Thoracic aorta (tissue), 2 donors: ENCODE measurements around the gene EPS8. TPM values are rescaled to one million over a fixed set of nuclear protein-coding genes. Genes with fewer than 3 reads are reported as not detected.

ENCODE experiments used
- ATAC-seq: fragments of 150-250 bp; one replicate; pipeline ENCODE4 v1.8.0; 2017; ENCODE audit warnings: low read depth; ENCODE audit not compliant: insufficient number of reproducible peaks, low FRiP score
- DNase-seq: peaks from one replicate; pipeline ENCODE4 v3.0.0-alpha.2; 2020; ENCODE audit warnings: low spot score
- H3K27ac ChIP-seq, 2 donors: fragments of 200-600 bp; sonication (generic); 1 replicate in 1 of 2; 2 replicates in 1 of 2; pipeline ENCODE4 v1.5.1; 2016; ENCODE audit warnings: mild to moderate bottlenecking in 2 of 2, moderate library complexity in 2 of 2
- H3K27me3 ChIP-seq: fragments of 200-600 bp; sonication (generic); replicated peaks from 2 replicates; pipeline ENCODE4 v1.6.0; 2016; ENCODE audit warnings: mild to moderate bottlenecking; ENCODE audit not compliant: insufficient read depth
- H3K36me3 ChIP-seq: fragments of 200-600 bp; sonication (generic); one replicate; pipeline ENCODE4 v1.5.1; 2016
- H3K4me1 ChIP-seq, 2 donors: fragments of 200-600 bp; sonication (generic); 1 replicate in 1 of 2; 2 replicates in 1 of 2; pipeline versions ENCODE4 v1.5.1 to v1.6.0; 2016; ENCODE audit warnings: low read depth in 2 of 2, mild to moderate bottlenecking in 1 of 2; ENCODE audit not compliant: control insufficient read depth in 1 of 2
- H3K4me3 ChIP-seq: fragments of 200-600 bp; sonication (generic); 2 replicates; pipeline ENCODE4 v1.5.1; 2016; ENCODE audit warnings: mild to moderate bottlenecking
- H3K9me3 ChIP-seq: fragments of 200-600 bp; sonication (generic); 2 replicates; pipeline ENCODE4 v1.5.1; 2016
- total RNA-seq, 2 donors: library from RNA; depleted of rRNA; stranded (reverse); fragments of >200 nt; gene quantifications; one replicate each; pipeline versions ENCODE4 v1.1.0 to v1.2.3, GENCODE V29; 2016
- TF ChIP-seq, protein P1 (sequence below): fragments of 200-600 bp; sonication (generic); IDR thresholded peaks from one replicate; pipeline ENCODE4 v1.5.1; 2019; ENCODE audit warnings: antibody characterized with exemption

EPS8 gene
- total RNA-seq, 2 donors from 2014 or later: 139 to 188 TPM

DNA sequence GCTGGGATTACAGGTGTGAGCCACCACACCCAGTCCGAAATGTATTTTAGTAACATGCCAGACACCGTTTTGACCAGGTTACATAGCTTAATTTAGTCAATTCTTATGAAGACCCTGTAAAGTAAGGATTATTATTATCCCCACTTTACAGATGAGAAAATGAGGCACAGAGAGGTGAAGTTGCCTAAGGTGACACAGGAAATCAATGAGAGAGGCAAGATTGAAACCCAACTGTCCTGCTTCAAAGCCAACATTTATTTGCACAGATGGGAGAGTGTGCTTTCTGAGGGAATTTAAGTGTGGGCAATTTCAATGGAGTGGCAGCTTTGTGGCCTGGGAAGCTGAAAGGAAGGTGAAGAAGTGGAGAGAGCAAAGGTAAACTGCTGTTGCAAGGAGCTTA is 19.1 kb upstream of the EPS8 start:
- Histone ChIP-seq H3K27me3 (no peaks in the 10 kb centered on the region), H3K27ac (no peak overlapping the region), H3K4me3 (no peak overlapping the region), H3K4me1 (peaks cover 10 to 11% of the 10 kb centered on the region in 2 donors), H3K36me3 (no peaks in the 10 kb centered on the region), H3K9me3 (no peaks in the 10 kb centered on the region)
- ATAC-seq: no peak
- no peak for DNase-seq
- TF ChIP-seq, protein P1, sequence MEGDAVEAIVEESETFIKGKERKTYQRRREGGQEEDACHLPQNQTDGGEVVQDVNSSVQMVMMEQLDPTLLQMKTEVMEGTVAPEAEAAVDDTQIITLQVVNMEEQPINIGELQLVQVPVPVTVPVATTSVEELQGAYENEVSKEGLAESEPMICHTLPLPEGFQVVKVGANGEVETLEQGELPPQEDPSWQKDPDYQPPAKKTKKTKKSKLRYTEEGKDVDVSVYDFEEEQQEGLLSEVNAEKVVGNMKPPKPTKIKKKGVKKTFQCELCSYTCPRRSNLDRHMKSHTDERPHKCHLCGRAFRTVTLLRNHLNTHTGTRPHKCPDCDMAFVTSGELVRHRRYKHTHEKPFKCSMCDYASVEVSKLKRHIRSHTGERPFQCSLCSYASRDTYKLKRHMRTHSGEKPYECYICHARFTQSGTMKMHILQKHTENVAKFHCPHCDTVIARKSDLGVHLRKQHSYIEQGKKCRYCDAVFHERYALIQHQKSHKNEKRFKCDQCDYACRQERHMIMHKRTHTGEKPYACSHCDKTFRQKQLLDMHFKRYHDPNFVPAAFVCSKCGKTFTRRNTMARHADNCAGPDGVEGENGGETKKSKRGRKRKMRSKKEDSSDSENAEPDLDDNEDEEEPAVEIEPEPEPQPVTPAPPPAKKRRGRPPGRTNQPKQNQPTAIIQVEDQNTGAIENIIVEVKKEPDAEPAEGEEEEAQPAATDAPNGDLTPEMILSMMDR: no peak

DNA sequence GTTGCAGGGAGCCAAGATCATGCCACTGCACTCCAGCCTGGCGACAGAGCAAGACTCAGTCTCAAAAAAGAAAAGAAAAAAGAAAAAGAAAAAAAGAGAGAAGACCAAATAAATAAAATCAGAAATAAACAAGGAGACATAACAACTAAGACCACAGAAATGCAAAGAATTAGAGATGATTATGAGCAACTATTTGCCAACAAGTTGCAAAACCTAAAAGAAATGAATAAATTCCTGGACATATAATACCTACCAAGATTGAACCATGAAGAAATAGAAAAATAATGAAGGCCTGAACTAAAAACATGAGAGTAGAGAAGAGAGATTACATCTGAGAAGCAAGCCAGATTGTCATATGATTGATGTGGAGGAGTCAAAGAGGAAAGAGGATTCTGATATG is 17.6 kb upstream of the EPS8 start:
- DNase-seq (no peak), ATAC-seq (no peak)
- TF ChIP-seq, protein P1: no peak
- Histone ChIP-seq H3K9me3 (no peaks in the 10 kb centered on the region), H3K4me1 (peaks cover 10 to 11% of the 10 kb centered on the region in 2 donors), H3K27ac (no peak overlapping the region), H3K4me3 (no peak overlapping the region), H3K27me3 (no peaks in the 10 kb centered on the region), H3K36me3 (no peaks in the 10 kb centered on the region)

DNA sequence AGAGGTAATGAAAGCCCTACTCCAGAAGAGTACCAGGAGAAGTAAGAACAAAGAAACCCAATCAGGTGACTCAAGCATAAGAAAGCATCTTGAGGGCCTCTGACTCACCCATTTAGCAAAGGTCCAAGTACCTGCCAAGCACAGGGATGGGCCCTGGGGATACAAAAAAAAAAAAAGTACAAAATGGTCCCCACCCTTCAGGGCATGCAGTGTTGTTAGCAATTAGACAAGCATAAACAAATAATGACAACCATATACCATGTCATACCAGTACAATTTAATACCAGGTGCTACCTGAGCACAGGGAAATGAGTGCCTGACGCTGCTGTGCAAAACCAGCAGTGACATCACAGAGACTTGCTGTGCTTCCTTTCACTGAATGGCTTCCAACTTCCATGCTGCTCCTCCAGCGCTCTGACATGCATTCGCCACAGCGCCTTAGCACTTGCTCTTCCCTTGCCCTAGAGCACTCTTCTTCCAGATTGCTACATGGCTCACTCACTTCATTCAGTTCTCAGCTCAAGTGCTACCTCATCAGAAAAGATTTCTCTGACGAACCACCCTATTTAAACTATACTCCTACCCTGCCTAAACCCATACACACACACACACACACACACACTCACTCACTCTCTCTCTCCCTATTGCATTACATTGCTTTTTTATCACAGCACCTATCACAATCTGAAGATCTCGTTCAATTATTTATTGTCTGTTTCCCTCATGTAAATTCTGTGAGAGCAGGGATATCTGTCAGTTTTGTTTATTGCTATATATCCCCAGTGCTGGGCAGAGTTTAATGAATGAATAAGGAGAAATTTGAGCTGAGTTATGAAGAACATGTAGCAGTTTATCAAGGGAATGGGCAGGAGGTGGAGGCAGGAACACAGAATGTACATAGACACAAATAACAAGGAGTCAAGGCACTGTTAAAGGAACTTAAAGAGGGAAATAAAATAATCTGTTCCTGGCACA is 12.9 kb upstream of the EPS8 start:
- no peaks in the 10 kb centered on the region for H3K27me3 ChIP-seq
- DNase-seq (no peak), ATAC-seq (no peak)
- H3K36me3 ChIP-seq: no peaks in the 10 kb centered on the region
- TF ChIP-seq, protein P1: no peak
- no peaks in the 10 kb centered on the region for H3K9me3 ChIP-seq
- H3K4me1 ChIP-seq: peaks cover 0 to 6% of the 10 kb centered on the region in 2 donors
- H3K27ac ChIP-seq: no peak overlapping the region
- H3K4me3 ChIP-seq: no peak overlapping the region

DNA sequence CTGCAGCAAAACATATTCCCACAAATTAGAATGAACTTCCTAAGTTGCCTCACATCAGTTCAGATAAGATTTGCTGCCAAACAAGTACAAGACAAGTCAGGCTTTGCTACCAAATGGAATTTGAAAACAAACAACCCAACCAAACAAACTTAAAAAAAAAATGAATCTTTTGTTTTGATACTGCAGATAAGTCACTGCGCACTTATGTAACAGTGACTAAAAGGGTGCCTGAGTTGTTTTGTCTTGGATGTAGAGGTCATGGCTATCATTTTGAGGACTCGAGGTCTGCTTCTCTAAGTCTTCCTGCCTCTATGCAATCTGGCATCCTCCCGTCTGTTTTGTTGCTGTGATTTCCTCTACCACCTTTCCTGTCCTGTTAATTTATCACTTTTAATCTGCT is 11.1 kb upstream of the EPS8 start:
- TF ChIP-seq, protein P1: no peak
- Histone ChIP-seq H3K36me3 (no peaks in the 10 kb centered on the region), H3K27ac (no peak overlapping the region), H3K27me3 (no peaks in the 10 kb centered on the region), H3K4me1 (peaks cover 0 to 6% of the 10 kb centered on the region in 2 donors), H3K4me3 (no peak overlapping the region), H3K9me3 (no peaks in the 10 kb centered on the region)
- ATAC-seq (no peak), DNase-seq (no peak)

DNA sequence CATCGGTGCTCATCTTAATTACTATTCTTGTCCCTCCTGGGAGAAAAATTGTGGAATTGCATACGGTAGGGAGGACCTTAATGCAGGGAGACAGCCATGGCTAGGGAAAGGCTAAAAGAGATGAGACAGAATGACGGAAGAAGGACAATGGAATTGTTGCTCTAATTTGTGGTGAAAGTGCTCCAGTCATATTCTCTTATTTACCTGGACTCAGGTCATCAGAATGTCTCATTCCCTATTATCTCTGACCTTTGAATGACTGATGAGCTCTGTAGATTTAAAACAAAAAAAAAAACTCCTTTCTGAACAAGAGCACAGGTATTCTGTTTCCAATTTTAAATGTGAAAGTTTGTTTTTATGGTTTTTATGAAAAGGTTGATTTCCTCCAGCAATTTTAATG is 8.6 kb upstream of the EPS8 start:
- H3K4me3 ChIP-seq: no peak overlapping the region
- no peak overlapping the region for H3K27ac ChIP-seq
- TF ChIP-seq, protein P1: no peak

More for the DNA sequence above, 8.6 kb upstream of the EPS8 start:
- DNase-seq (no peak), ATAC-seq (no peak)
- Histone ChIP-seq H3K9me3 (no peaks in the 10 kb centered on the region), H3K4me1 (peaks cover 0 to 6% of the 10 kb centered on the region in 2 donors), H3K27me3 (no peaks in the 10 kb centered on the region), H3K36me3 (no peaks in the 10 kb centered on the region)
